Endothelial cell (in vitro differentiated cells): ENCODE data around the gene EPS8. TPM values are rescaled to one million over a fixed set of nuclear protein-coding genes. Genes with fewer than 3 reads are reported as not detected.

ENCODE experiments used
- DNase-seq: peaks from one replicate; pipeline ENCODE4 v3.0.0; 2021; ENCODE audit warnings: low spot score
- H3K27ac Mint-ChIP-seq: one replicate; pipeline ENCODE4 v1.8.0; 2021; ENCODE audit warnings: mixed read lengths, inconsistent platforms; ENCODE audit not compliant: unreplicated experiment
- H3K27me3 Mint-ChIP-seq: one replicate; pipeline ENCODE4 v1.8.0; 2021; ENCODE audit warnings: mild to moderate bottlenecking, moderate library complexity, mixed read lengths, inconsistent platforms; ENCODE audit not compliant: unreplicated experiment
- H3K36me3 Mint-ChIP-seq: one replicate; pipeline ENCODE4 v1.8.0; 2021; ENCODE audit warnings: mild to moderate bottlenecking, low read depth, mixed read lengths, inconsistent platforms; ENCODE audit not compliant: unreplicated experiment
- H3K4me1 Mint-ChIP-seq: one replicate; pipeline ENCODE4 v1.8.0; 2021; ENCODE audit warnings: mild to moderate bottlenecking, mixed read lengths, inconsistent platforms; ENCODE audit not compliant: unreplicated experiment
- H3K4me3 Mint-ChIP-seq: one replicate; pipeline ENCODE4 v1.8.0; 2021; ENCODE audit warnings: mild to moderate bottlenecking, mixed read lengths, inconsistent platforms; ENCODE audit not compliant: unreplicated experiment
- H3K9me3 Mint-ChIP-seq: one replicate; pipeline ENCODE4 v1.8.0; 2021; ENCODE audit warnings: mixed read lengths, inconsistent platforms; ENCODE audit not compliant: unreplicated experiment
- total RNA-seq: library from RNA; stranded (reverse); fragmentation: NEBNext Ultra II Directional; extraction: Animal tissue kit (Norgen Biotek cat#: 25700); gene quantifications from one replicate; pipeline ENCODE4 v1.2.1, GENCODE V29; 2021; ENCODE audit not compliant: unreplicated experiment
- TF ChIP-seq, protein P1 (sequence below): fragments of 200-600 bp; sonication (generic); IDR thresholded peaks from one replicate; pipeline ENCODE4 v1.5.0; 2021; ENCODE audit warnings: antibody characterized with exemption; ENCODE audit not compliant: unreplicated experiment

EPS8 gene
- total RNA-seq, 1 donor from 2014 or later: 2.7 TPM

DNA sequence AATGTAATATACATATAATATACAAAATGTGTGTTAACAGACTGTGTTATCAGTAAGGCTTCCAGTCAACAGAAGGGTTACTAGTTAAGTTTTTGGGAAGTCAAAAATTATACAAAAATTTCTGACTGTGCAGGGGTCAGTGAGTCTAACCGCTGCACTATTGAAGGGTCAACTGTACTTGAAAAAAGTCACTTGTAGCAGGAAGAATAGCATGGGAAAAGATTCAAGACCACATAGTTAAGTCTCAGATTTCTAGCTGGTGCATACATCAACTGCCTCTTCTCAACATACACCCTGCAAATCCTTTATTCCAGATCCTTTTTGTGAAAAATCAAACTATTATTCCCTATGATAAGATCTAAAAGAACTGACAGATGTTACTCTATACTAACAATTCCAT lies 5.9 kb downstream of the EPS8 start:
- peaks cover 9% of the 10 kb centered on the region for H3K4me1 Mint-ChIP-seq
- TF ChIP-seq, protein P1, sequence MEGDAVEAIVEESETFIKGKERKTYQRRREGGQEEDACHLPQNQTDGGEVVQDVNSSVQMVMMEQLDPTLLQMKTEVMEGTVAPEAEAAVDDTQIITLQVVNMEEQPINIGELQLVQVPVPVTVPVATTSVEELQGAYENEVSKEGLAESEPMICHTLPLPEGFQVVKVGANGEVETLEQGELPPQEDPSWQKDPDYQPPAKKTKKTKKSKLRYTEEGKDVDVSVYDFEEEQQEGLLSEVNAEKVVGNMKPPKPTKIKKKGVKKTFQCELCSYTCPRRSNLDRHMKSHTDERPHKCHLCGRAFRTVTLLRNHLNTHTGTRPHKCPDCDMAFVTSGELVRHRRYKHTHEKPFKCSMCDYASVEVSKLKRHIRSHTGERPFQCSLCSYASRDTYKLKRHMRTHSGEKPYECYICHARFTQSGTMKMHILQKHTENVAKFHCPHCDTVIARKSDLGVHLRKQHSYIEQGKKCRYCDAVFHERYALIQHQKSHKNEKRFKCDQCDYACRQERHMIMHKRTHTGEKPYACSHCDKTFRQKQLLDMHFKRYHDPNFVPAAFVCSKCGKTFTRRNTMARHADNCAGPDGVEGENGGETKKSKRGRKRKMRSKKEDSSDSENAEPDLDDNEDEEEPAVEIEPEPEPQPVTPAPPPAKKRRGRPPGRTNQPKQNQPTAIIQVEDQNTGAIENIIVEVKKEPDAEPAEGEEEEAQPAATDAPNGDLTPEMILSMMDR: no peak
- DNase-seq: no peak
- no peak overlapping the region for H3K4me3 Mint-ChIP-seq
- H3K36me3 Mint-ChIP-seq: no peaks in the 10 kb centered on the region
- H3K27me3 Mint-ChIP-seq: no peaks in the 10 kb centered on the region
- no peak overlapping the region for H3K27ac Mint-ChIP-seq
- H3K9me3 Mint-ChIP-seq: no peaks in the 10 kb centered on the region

DNA sequence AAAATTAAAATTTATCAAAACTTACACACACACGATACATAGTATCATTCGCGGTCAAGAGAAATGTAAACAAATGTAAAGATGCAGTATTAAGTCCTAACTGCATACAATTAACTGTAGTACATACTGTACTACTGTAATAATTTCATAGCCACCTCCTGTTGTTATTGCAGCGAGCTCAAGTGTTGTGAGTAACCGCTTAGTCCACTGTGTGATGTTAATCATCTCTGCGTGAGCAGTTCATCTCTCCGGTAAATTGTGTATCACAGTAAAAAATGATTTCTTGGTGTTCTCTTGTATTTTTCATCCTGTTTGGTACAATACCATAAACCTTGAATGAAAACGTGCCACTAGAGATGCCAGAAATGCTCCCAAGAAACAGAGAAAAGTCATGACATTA lies 6.5 kb downstream of the EPS8 start:
- no peaks in the 10 kb centered on the region for H3K27me3 Mint-ChIP-seq

DNA sequence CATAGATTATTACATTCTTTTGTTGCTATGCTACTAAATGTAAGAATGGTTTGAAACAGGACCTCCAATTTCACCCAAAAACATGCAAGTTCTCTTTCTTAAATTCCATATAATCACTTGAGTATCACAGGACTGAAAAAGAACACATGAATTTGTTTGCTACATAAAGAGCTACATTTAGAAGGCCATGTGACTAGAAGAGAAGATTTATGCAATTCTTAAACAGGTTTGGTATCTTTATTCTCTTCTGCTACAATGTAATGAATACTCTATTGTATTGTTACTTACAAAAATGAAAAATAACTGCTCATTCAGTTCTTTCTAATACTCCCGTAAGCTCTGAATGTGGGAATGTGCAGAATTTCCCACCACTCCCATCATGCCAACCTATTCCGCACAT lies 9.3 kb downstream of the EPS8 start:
- no peaks in the 10 kb centered on the region for H3K9me3 Mint-ChIP-seq
- peaks cover 5% of the 10 kb centered on the region for H3K4me1 Mint-ChIP-seq
- TF ChIP-seq, protein P1: no peak
- no peak overlapping the region for H3K27ac Mint-ChIP-seq
- H3K4me3 Mint-ChIP-seq: no peak overlapping the region
- no peak for DNase-seq
- H3K27me3 Mint-ChIP-seq: no peaks in the 10 kb centered on the region
- no peaks in the 10 kb centered on the region for H3K36me3 Mint-ChIP-seq

More for the DNA sequence above, 6.5 kb downstream of the EPS8 start:
- H3K27ac Mint-ChIP-seq: no peak overlapping the region
- H3K4me1 Mint-ChIP-seq: peaks cover 5% of the 10 kb centered on the region
- H3K4me3 Mint-ChIP-seq: no peak overlapping the region
- H3K9me3 Mint-ChIP-seq: no peaks in the 10 kb centered on the region
- no peaks in the 10 kb centered on the region for H3K36me3 Mint-ChIP-seq
- TF ChIP-seq, protein P1: no peak
- no peak for DNase-seq

DNA sequence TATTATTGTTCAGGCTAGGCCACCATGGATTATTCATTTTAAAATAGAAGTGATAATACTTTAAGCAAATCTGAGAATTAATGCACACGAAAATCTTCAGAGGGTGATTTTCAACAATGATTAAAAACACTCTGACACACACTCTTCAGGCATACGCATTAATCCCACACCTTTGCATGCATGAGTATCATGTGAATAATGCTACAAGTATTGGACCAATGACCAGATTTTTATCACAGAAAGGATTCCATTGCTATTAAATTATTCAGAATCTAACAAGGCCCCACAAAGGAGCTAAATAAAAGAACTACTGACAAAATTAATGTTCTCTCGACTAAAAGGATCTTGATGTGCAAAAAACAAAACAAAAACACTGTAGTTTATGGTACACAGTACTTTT lies 11.1 kb downstream of the EPS8 start:
- no peak overlapping the region for H3K27ac Mint-ChIP-seq
- DNase-seq: no peak
- H3K9me3 Mint-ChIP-seq: no peaks in the 10 kb centered on the region
- H3K4me1 Mint-ChIP-seq: peaks cover 5% of the 10 kb centered on the region
- no peak overlapping the region for H3K4me3 Mint-ChIP-seq
- TF ChIP-seq, protein P1: no peak
- H3K27me3 Mint-ChIP-seq: no peaks in the 10 kb centered on the region
- H3K36me3 Mint-ChIP-seq: no peaks in the 10 kb centered on the region

DNA sequence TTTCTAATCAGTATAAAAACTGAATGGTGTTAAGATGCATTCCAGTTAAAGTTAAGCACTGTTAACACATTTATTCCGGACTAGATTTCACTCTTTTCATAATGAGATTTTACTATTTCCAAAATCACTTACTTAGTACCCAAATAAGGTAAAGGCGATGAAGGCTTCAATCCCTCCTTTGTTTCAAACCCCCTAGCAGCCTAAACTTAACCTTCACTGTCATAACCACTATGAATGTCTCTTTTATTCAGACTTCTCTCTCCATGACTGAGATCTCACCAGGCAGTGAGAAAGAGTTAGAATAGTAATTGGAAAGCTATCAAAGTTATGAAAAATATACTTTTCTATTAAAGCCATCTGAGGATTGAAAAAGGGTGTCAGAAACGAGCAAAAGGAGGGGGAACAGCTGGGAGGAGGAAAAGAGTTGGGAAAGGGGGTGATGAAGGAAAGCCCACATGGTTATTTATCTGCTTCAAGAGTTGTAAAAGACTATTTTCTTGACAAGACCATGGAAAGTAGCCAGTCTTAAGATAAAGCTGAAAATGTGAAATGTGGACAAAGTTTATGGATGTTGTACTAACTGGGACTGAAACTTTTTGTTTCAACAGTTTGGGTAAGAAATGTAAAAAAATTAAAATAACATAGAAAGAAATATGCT lies 11.7 kb downstream of the EPS8 start:
- peaks cover 5% of the 10 kb centered on the region for H3K4me1 Mint-ChIP-seq
- no peaks in the 10 kb centered on the region for H3K9me3 Mint-ChIP-seq
- no peak for DNase-seq
- TF ChIP-seq, protein P1: no peak
- H3K27ac Mint-ChIP-seq: no peak overlapping the region
- H3K36me3 Mint-ChIP-seq: no peaks in the 10 kb centered on the region
- no peaks in the 10 kb centered on the region for H3K27me3 Mint-ChIP-seq
- H3K4me3 Mint-ChIP-seq: no peak overlapping the region
